HG03520 (cell line): ENCODE measurements around the gene MRPS18A.
A peak's percentile ranks its signal among the peaks of the same experiment; 100 is the strongest.
"Not testable (repeated sequence)": the region's sequence is repeated elsewhere in the genome, so short reads cannot be mapped to it uniquely, and the experiment has no call there.

Source experiments
- ATAC-seq: cut with Tn5 transposase; IDR thresholded peaks from one replicate; pipeline ENCODE4 v1.9.1; 2021; ENCODE audit warnings: mild to moderate bottlenecking, moderate library complexity; ENCODE audit not compliant: unreplicated experiment

MRPS18A gene

DNA sequence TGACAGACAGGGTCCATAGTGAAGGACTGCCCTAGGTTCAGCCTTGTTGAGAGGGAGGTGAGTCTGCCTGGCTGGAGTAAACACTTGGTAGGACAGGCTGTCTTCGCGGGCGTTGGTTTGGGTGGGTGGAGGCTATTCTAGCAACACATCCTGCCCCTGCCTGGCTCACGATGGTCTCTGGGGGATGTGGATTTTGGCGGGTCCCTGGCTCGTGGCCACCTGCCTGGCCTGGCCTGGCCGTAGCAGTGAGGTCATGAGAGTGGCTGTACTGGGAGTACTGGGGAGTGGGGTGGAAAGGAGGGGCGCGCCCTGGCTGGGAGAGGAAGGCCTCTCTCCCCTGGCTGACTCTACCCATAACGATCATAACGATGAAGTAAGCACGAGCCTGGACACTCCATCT lies 30.2 kb upstream of the MRPS18A start:
- ATAC-seq, result no peak

GRCh38 chr6:43717389-43717788 lies 29.8 kb upstream of the MRPS18A start:
- no peak for ATAC-seq

DNA sequence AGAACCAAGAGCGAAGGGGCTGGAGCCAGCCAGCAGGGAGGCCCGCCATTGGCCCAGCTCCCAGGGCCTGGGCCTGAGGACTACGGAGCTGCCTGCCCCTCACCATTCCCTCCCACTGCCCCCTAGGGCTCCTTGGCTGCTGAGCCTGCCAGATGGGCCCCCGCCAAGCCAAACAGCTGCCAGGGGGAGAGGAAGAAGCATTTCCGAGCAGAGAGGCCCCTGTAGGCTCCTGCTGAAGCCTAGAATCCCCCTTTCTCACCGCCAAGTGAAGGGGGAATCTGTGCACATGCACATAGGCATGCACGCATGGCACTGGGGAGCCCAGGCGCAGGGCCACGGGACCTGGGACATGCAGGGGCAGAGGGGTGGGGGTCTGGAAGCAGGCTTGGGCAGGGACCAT lies 28.5 kb upstream of the MRPS18A start:
- ATAC-seq, result no peak

GRCh38 chr6:43715056-43715788 lies 27.6 kb upstream of the MRPS18A start:
- peak; percentile 84 for ATAC-seq

- peak; percentile 9 for ATAC-seq
These were observed 26.9 kb upstream of the MRPS18A start for GRCh38 chr6:43714311-43715055.

GRCh38 chr6:43713643-43714310 lies 26.2 kb upstream of the MRPS18A start:
- ATAC-seq, result no peak

DNA sequence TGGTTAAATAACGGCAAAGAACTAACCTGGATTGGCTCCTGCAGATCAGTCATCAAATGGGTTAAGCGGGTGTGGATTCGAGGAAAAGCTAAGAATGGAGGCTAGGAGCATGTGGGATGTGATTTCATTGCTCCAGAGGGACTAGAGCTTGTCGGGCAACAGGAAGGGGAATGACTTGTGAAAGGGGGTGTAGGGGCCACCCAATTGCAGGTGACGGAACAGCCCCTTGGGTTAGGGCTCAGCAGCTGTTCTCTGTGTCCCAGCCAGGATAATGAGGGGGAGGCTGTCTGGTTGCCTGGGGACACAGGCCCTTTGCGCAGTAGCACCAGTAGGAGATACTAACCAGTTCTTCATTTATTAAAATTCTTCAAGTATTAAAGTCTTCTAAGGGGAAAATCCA lies 25.0 kb upstream of the MRPS18A start:
- no peak for ATAC-seq

- ATAC-seq, result no peak
These were observed 23.0 kb upstream of the MRPS18A start for GRCh38 chr6:43710576-43710975.

- no peak for ATAC-seq
These were observed 22.2 kb upstream of the MRPS18A start for GRCh38 chr6:43709654-43710303.

DNA sequence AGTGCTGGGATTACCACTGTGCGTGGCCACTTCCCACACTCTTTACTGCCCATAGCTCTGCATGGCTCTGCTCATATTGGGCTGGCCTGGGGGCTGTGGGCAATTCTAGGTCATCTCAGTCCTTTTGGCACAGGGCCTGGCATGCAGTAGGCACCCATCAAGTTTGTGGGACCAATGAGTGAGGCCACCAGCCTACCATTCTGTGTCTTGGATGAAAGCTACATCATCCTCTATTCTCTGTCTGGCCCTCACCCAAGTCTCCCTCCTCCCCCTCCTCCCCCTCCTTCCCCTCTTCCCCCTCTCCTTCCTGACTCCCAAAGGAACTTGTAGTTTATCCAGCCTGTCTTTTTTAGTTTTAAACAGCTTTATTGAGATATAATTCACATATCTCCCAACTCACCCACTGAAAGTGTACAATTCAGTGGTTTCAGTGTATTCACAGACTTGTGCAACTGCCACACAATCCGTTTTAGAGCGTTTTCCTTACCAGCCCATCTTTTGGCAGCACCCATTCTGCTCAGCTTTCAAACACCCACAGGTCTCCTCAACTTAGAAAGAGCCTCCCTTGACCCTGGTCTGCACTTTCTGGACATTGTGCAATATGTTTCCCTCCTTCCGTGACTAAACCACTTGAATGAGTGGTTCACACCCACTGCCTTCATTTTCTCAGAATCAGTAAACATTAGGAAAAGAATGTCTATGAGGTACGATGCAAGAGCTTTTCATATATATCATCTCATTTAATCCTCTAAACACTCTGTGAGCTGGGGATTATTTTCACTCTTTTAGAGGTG lies 21.5 kb upstream of the MRPS18A start:
- no peak for ATAC-seq

GRCh38 chr6:43707767-43708166 lies 20.2 kb upstream of the MRPS18A start:
- ATAC-seq, result no peak

GRCh38 chr6:43707269-43707668 lies 19.7 kb upstream of the MRPS18A start:
- no peak for ATAC-seq

GRCh38 chr6:43706788-43707187 lies 19.2 kb upstream of the MRPS18A start:
- no peak for ATAC-seq

DNA sequence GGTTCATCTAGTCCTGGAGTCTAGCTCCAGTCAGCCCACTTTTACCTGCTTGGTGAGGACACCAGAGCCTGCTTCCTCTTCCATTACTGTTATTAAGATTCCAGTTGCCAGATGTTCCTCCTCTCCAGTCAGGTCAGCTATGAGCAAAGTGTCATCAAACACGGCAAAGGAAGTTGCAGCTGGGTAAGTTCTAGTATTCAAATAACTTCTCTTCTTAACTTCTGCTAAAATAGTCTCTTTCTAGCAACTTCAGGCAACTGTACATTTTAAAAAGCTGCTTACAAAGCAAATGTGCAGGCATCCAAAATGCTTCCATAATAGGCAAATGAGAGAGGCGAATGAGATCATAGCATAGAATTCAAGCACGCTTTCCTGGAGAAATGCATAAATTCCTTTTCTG lies 18.4 kb upstream of the MRPS18A start:
- no peak for ATAC-seq

DNA sequence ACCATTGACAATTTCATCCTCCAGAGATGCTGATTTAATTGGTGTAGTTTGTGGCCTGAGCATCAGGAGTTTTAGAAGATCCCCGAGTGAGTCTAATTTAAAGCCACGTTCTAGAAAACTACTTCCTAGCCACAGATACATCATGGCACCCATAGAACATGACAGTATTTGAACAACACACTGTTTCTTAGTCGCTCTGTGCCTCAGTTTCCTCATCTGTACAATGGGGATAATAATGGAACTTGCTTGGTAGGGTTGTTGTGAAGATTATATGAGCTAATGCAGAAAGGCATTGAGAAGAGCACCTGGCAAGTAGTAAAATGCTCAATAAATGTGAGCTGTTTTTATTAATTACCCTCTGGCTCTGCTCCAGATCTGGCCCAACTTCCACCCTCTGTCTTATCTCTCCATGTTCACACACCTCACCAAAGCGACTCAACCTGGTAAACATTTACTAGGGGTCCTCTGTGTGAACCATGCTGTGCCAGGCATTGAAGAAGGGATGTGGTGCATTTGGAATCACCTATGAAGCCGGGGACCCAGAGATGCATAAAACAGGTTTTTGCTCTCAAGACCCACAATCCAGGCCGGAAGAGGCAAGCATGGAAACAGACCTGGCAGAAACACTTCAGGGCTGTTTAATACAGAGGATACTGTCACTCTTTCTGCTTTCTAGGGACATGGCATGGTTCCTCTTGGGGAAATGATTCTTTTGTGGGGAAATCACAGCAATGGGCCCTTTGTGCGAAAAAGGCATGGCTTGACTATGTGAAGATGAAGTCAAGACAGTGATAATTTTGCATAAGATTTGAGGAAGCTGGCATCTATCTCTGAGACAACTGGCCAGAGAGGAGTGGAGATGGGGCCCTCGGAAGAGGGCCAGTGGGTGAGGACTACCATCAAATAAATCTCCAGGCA lies 16.2 kb upstream of the MRPS18A start:
- ATAC-seq, result no peak

DNA sequence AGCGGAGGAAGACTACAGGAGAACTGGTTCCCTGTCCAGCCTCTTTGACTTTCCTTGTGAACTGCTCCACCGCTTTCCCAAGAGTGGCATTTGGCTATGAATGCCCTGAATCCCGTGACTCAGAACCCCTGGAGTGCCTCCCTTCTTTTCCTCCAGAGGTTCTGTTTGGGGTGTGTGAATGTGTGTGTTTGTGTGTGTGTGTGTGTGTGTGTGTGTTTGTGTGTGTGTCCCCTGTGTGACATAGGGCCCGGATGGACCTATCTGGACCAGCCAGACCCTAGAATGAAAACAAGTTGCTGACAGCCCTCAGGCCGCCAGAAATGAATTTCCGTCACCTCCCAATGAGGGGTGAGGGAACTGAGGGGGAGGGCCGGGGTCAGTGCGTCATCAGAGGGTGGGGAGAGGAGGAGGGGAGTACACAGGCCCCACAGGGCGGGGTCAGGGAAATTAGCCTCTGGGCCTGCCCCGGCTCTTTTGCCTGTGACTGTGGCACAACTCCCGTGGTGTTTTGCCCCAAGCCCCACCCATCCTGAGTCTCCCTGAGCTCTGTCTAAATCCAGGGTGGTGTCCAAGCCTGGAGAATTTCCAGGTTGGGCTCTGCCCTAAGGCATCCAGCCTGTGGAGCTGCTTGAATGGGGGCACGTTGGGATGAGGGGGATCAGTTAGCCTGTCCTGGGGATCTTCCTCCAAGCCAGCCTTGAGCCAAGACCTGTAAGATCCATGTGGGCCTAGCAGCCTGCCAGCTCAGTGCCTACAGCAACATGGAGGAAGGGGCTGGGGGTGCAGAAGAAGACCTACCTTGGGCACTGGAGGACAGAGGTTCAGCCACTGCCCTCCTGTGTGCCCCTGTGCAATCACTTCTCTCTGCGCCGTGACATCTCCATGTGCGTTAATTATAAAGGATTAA lies 15.2 kb upstream of the MRPS18A start:
- no peak for ATAC-seq

GRCh38 chr6:43702171-43702533 lies 14.6 kb upstream of the MRPS18A start:
- ATAC-seq, result no peak

DNA sequence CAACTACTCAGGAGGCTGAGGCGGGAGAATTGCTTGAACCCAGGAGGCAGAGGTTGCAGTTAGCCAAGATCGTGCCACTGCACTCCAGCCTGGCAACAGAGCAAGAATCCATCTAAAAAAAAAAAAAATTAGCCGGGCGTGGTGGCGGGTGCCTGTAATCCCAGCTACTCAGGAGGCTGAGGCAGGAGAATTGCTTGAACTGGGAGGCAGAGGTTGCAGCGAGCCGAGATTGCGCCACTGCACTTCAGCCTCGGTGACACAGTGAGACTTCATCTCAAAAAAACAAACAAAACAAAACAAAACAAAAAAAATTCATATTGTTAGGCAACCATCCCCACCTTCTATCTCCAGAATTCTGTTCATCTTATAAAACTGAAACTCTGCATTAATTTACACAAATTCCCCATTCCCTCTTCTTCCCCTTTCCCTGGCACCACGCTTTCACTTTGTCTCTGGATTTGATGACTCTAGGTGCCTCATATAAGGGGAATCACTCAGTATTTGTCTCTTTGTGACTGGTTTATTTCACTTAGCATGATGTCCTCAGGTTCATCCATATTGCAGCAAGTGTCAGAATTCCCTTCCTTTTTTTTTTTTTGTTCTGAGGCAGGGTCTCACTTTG lies 13.5 kb upstream of the MRPS18A start:
- not testable (repeated sequence) for ATAC-seq
